Hepatic stellate cell (primary cell): ENCODE measurements around the gene RIPOR3.
"Not testable (repeated sequence)": the region's sequence is repeated elsewhere in the genome, so short reads cannot be mapped to it uniquely, and the experiment has no call there.

Source experiments
- DNase-seq: peaks from one replicate; pipeline ENCODE4 v3.0.0; 2011; ENCODE audit warnings: low spot score

The RIPOR3 gene

GRCh38 chr20:50724112-50724725 is 32.9 kb upstream of the RIPOR3 start:
- no peak for DNase-seq

GRCh38 chr20:50723672-50724071 is 32.3 kb upstream of the RIPOR3 start:
- no peak for DNase-seq

GRCh38 chr20:50722424-50723155 is 31.2 kb upstream of the RIPOR3 start:
- no peak for DNase-seq

GRCh38 chr20:50721881-50722281 is 30.5 kb upstream of the RIPOR3 start:
- DNase-seq, result no peak

- no peak for DNase-seq
These were observed 29.2 kb upstream of the RIPOR3 start for GRCh38 chr20:50720582-50720981.

GRCh38 chr20:50720026-50720425 is 28.7 kb upstream of the RIPOR3 start:
- DNase-seq, result no peak

GRCh38 chr20:50719328-50719727 is 28.0 kb upstream of the RIPOR3 start:
- no peak for DNase-seq

GRCh38 chr20:50717974-50718761 is 26.8 kb upstream of the RIPOR3 start:
- no peak for DNase-seq

- no peak for DNase-seq
These were observed 26.0 kb upstream of the RIPOR3 start for GRCh38 chr20:50717312-50717711.

GRCh38 chr20:50716518-50716917 is 25.2 kb upstream of the RIPOR3 start:
- DNase-seq, result no peak

GRCh38 chr20:50715694-50716093 is 24.4 kb upstream of the RIPOR3 start:
- DNase-seq, result no peak

GRCh38 chr20:50714426-50714825 is 23.1 kb upstream of the RIPOR3 start:
- DNase-seq, result not testable (repeated sequence)

- peak; percentile 43 for DNase-seq
These were observed 22.3 kb upstream of the RIPOR3 start for GRCh38 chr20:50713657-50714101.

- no peak for DNase-seq
These were observed 21.7 kb upstream of the RIPOR3 start for GRCh38 chr20:50712771-50713656.

- DNase-seq, result no peak
These were observed 19.9 kb upstream of the RIPOR3 start for GRCh38 chr20:50711113-50711825.

- no peak for DNase-seq
These were observed 19.2 kb upstream of the RIPOR3 start for GRCh38 chr20:50710492-50711063.

GRCh38 chr20:50709636-50709973 is 18.3 kb upstream of the RIPOR3 start:
- no peak for DNase-seq

GRCh38 chr20:50708845-50709635 is 17.7 kb upstream of the RIPOR3 start:
- DNase-seq, result no peak

GRCh38 chr20:50704971-50705370 is 13.6 kb upstream of the RIPOR3 start:
- DNase-seq, result no peak

- DNase-seq, result no peak
These were observed 13.2 kb upstream of the RIPOR3 start for GRCh38 chr20:50704514-50704913.
